ENCODE data around the gene NPTN.
A peak's percentile ranks its signal among the peaks of the same experiment; 100 is the strongest.
"Not testable (repeated sequence)": the region's sequence is repeated elsewhere in the genome, so short reads cannot be mapped to it uniquely, and the experiment has no call there.

Gene NPTN

GRCh38 chr15:73567020-73567419 is 66.2 kb downstream of the NPTN start:
- no peak overlapping the region for H3K4me3 ChIP-seq (ENCODE audit: low read depth, low read length)
- DNase-seq (ENCODE audit: low read depth): no peak
- TF ChIP-seq MAX (IDR thresholded peaks at IDR 0.05; ENCODE audit: low read depth, low read length) (no peak), POLR2A (IDR thresholded peaks at IDR 0.05; ENCODE audit: extremely low read depth, insufficient read length) (no peak), MYC (IDR thresholded peaks at IDR 0.05; ENCODE audit: low read depth, low read length) (no peak), CTCF (IDR thresholded peaks at IDR 0.05; ENCODE audit: low read depth, low read length) (no peak)

GRCh38 chr15:73564255-73564654 is 68.9 kb downstream of the NPTN start:
- TF ChIP-seq CTCF (IDR thresholded peaks at IDR 0.05; ENCODE audit: low read depth, low read length): no peak
- peak; percentile 98 for TF ChIP-seq MAX (IDR thresholded peaks at IDR 0.05; ENCODE audit: low read depth, low read length)
- TF ChIP-seq POLR2A (IDR thresholded peaks at IDR 0.05; ENCODE audit: extremely low read depth, insufficient read length): no peak
- TF ChIP-seq MYC (IDR thresholded peaks at IDR 0.05; ENCODE audit: low read depth, low read length): peak; percentile 99
- DNase-seq (ENCODE audit: low read depth): peak; percentile 90
- H3K4me3 ChIP-seq (ENCODE audit: low read depth, low read length): no peak overlapping the region

GRCh38 chr15:73560501-73561117 is 72.6 kb downstream of the NPTN start:
- no peak overlapping the region for H3K4me3 ChIP-seq (ENCODE audit: low read depth, low read length)
- peak; percentile 72 for DNase-seq (ENCODE audit: low read depth)
- TF ChIP-seq MYC (IDR thresholded peaks at IDR 0.05; ENCODE audit: low read depth, low read length) (no peak), CTCF (IDR thresholded peaks at IDR 0.05; ENCODE audit: low read depth, low read length) (peak; percentile 29), POLR2A (IDR thresholded peaks at IDR 0.05; ENCODE audit: extremely low read depth, insufficient read length) (no peak)

GRCh38 chr15:73558529-73558928 is 74.7 kb downstream of the NPTN start:
- TF ChIP-seq MYC (IDR thresholded peaks at IDR 0.05; ENCODE audit: low read depth, low read length): no peak
- TF ChIP-seq MAX (IDR thresholded peaks at IDR 0.05; ENCODE audit: low read depth, low read length): no peak
- TF ChIP-seq CTCF (IDR thresholded peaks at IDR 0.05; ENCODE audit: low read depth, low read length): no peak
- TF ChIP-seq POLR2A (IDR thresholded peaks at IDR 0.05; ENCODE audit: extremely low read depth, insufficient read length): no peak
- no peak for DNase-seq (ENCODE audit: low read depth)
- no peak overlapping the region for H3K4me3 ChIP-seq (ENCODE audit: low read depth, low read length)

GRCh38 chr15:73555080-73555479 is 78.1 kb downstream of the NPTN start:
- no peak overlapping the region for H3K4me3 ChIP-seq (ENCODE audit: low read depth, low read length)
- DNase-seq (ENCODE audit: low read depth): no peak
- no peak for TF ChIP-seq POLR2A (IDR thresholded peaks at IDR 0.05; ENCODE audit: extremely low read depth, insufficient read length)
- TF ChIP-seq MYC (IDR thresholded peaks at IDR 0.05; ENCODE audit: low read depth, low read length): no peak
- no peak for TF ChIP-seq CTCF (IDR thresholded peaks at IDR 0.05; ENCODE audit: low read depth, low read length)
- no peak for TF ChIP-seq MAX (IDR thresholded peaks at IDR 0.05; ENCODE audit: low read depth, low read length)

- TF ChIP-seq POLR2A (IDR thresholded peaks at IDR 0.05; ENCODE audit: extremely low read depth, insufficient read length): no peak
- no peak for DNase-seq (ENCODE audit: low read depth)
- no peak overlapping the region for H3K4me3 ChIP-seq (ENCODE audit: low read depth, low read length)
These were observed 83.0 kb downstream of the NPTN start for GRCh38 chr15:73550190-73550589.

GRCh38 chr15:73548925-73549324 is 84.3 kb downstream of the NPTN start:
- not testable (repeated sequence) for H3K4me3 ChIP-seq (ENCODE audit: low read depth, low read length); DNase-seq (ENCODE audit: low read depth)

Data from NB4 (cell line).